ENCODE results near the gene ESR2.

- no peak for TF ChIP-seq CTCF (IDR thresholded peaks at IDR 0.05; ENCODE audit: low read depth, low read length)
- TF ChIP-seq EZH2phosphoT487 (IDR thresholded peaks at IDR 0.05; ENCODE audit: low read depth): no peak
These were observed 167.6 kb downstream of the ESR2 start for GRCh38 chr14:64126548-64126947.

All from OCI-LY3 (cell line).